ENCODE results near the gene CLSTN2. TPM values are rescaled to one million over a fixed set of nuclear protein-coding genes. Genes with fewer than 3 reads are reported as not detected.

CLSTN2 gene
- total RNA-seq, 1 experiment from 2014 or later, result 0.02 TPM

DNA sequence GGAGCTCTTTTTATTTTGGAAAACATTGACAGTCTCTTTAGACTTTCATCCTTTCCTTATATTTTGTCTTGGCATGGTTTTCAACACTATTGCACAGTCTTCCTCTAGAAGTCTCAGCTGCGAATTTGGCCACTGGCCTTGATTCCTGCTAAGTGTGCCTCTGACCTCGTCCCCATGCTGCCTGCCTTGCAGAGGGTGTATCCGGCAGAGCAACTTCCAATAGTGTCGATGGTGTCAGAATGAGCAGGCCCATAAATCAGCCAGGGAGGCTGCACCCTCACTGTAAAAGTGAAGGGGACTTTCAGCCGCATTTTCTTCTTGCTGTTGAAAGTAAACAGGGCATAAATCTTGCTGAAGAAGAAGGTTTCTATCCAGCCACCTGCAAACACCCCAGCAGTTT, 406.2 kb downstream of the CLSTN2 start (continued):
- no peak for TF ChIP-seq SRF (IDR thresholded peaks at IDR 0.05; ENCODE audit: low read depth)
- no peak for TF ChIP-seq POLR2AphosphoS5 (IDR thresholded peaks at IDR 0.05; ENCODE audit: low read depth, low read length)
- no peak for TF ChIP-seq SP1 (IDR thresholded peaks at IDR 0.05; ENCODE audit: low read depth)
- TF ChIP-seq, protein P1, sequence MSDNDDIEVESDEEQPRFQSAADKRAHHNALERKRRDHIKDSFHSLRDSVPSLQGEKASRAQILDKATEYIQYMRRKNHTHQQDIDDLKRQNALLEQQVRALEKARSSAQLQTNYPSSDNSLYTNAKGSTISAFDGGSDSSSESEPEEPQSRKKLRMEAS (IDR thresholded peaks at IDR 0.05), result no peak
- TF ChIP-seq RAD21 (IDR thresholded peaks at IDR 0.05; ENCODE audit: low read depth), result no peak

GRCh38 chr3:140341817-140342403, 406.9 kb downstream of the CLSTN2 start:
- ChIA-PET POLR2A (no interaction called here), RAD21 (ENCODE audit: low non-redundant PET in 1 of 2, low total read pairs in 2 of 2, uncharacterized antibody in 2 of 2, unreplicated experiment in 2 of 2) (no interaction called here), CTCF (no interaction called here)

More at GRCh38 chr3:140341817-140342403, 406.9 kb downstream of the CLSTN2 start:
- no peak overlapping the region for H3K4me2 ChIP-seq (ENCODE audit: low read length)
- ATAC-seq (no peak), DNase-seq (ENCODE audit: low read depth, low spot score) (no peak)
- no peak overlapping the region for H2AFZ ChIP-seq (ENCODE audit: low read depth, low read length, poor library complexity, severe bottlenecking)
- H3K27ac ChIP-seq (ENCODE audit: low read depth, low read length), result no peak overlapping the region
- no peaks in the 10 kb centered on the region for H3K9me2 ChIP-seq (ENCODE audit: insufficient read depth)
- H3K27me3 ChIP-seq (ENCODE audit: insufficient read depth, low read length), result peaks cover 33% of the 10 kb centered on the region
- no peaks in the 10 kb centered on the region for H3K4me1 ChIP-seq (ENCODE audit: control insufficient read depth in 1 of 2, insufficient read depth in 2 of 2, low read length in 2 of 2)
- intact Hi-C loops (cut with micrococcal nuclease), result no loop called here
- TF ChIP-seq, protein P1 (IDR thresholded peaks at IDR 0.05), result no peak
- TF ChIP-seq EZH2phosphoT487 (IDR thresholded peaks at IDR 0.05; ENCODE audit: borderline replicate concordance) (no peak), ZNF274 (IDR thresholded peaks at IDR 0.05; ENCODE audit: low read depth, low read length) (no peak), EZH2 (IDR thresholded peaks at IDR 0.05) (no peak), RAD21 (IDR thresholded peaks at IDR 0.05; ENCODE audit: low read depth) (no peak), POLR2AphosphoS5 (IDR thresholded peaks at IDR 0.05; ENCODE audit: low read depth, low read length) (no peak), TCF7L2 (IDR thresholded peaks at IDR 0.05; ENCODE audit: borderline replicate concordance, extremely low read depth, insufficient read depth, insufficient read length) (no peak), YY1 (IDR thresholded peaks at IDR 0.05; ENCODE audit: extremely low read depth, insufficient replicate concordance, low read depth, low read length) (no peak)
- BruUV-seq (replicated peaks), result no TSS peak
- H3K79me2 ChIP-seq (ENCODE audit: insufficient read depth, low read length), result no peaks in the 10 kb centered on the region
- H3K36me3 ChIP-seq (ENCODE audit: control insufficient read depth in 1 of 2, insufficient read depth in 2 of 2, low read length in 2 of 2), result no peaks in the 10 kb centered on the region
- no peaks in the 10 kb centered on the region for H4K20me1 ChIP-seq (ENCODE audit: insufficient read depth)
- no peaks in the 10 kb centered on the region for H3K9me3 ChIP-seq (ENCODE audit: control insufficient read depth in 1 of 2, insufficient read depth in 1 of 2, low read depth in 1 of 2, low read length in 2 of 2)
- no peak overlapping the region for H3K9ac ChIP-seq (ENCODE audit: low read length)
- H3K4me3 ChIP-seq (replicated peaks in 1 of 2; ENCODE audit: low read depth in 1 of 2, low read length in 2 of 2), result no peak overlapping the region

All from HCT116 (cell line).